HCT116 (cell line): Measurements from ENCODE around the gene GEMIN2. TPM values are rescaled to one million over a fixed set of nuclear protein-coding genes. Genes with fewer than 3 reads are reported as not detected.

Experiments used
- ATAC-seq: fragments of 200-7000 bp; cut with Tn5 transposase; 2 replicates; pipeline ENCODE4 v1.9.1; 2020; ENCODE audit warnings: mild to moderate bottlenecking, moderate library complexity
- BruUV-seq: library from RNA; stranded (reverse); fragments of 400-500 nt; replicated peaks from 2 replicates; lab custom pipeline; 2021; lab: Mats Ljungman, UMichigan
- CTCF ChIA-PET: fragments of 300-600 bp; sonication (Branson Sonifier 250); formaldehyde crosslinking; loops from one replicate; lab custom pipeline; 2021; ENCODE audit warnings: antibody characterized with exemption; lab: Charles Lee
- POLR2A ChIA-PET: fragments of 300-600, 350-600 bp; sonication (Branson Sonifier 250); formaldehyde crosslinking; loops from one replicate; lab custom pipeline; 2021; ENCODE audit warnings: antibody characterized with exemption; lab: Charles Lee
- RAD21 ChIA-PET, 2 experiments: fragments of 300-600 bp; sonication (Branson Sonifier 250); formaldehyde crosslinking; loops; one replicate each; lab custom pipeline; 2023; ENCODE audit warnings: low total read pairs in 2 of 2; ENCODE audit not compliant: uncharacterized antibody in 2 of 2, unreplicated experiment in 2 of 2, low non-redundant PET in 1 of 2; lab: Charles Lee
- DNase-seq: peaks from one replicate; pipeline ENCODE4 v3.0.0-alpha.2; 2010; ENCODE audit warnings: low read depth, low spot score
- H2AFZ ChIP-seq: fragments of 200-600 bp; shearing (Covaris generic), sonication (generic); 2 replicates; pipeline ENCODE4 v1.6.1; 2017; ENCODE audit warnings: low read depth, mixed run types, mixed read lengths, antibody characterized with exemption, low read length; ENCODE audit not compliant: poor library complexity, severe bottlenecking
- H3K27ac ChIP-seq: 2 replicates; pipeline ENCODE4 v1.5.1; 2012; ENCODE audit warnings: low read depth, low read length
- H3K27me3 ChIP-seq: fragments of 200-600 bp; sonication (generic); 2 replicates; pipeline ENCODE4 v1.6.1; 2016; ENCODE audit warnings: mixed run types, low read length, mixed read lengths; ENCODE audit not compliant: insufficient read depth
- H3K36me3 ChIP-seq, 2 experiments: fragments of 200-500 bp in 1 of 2; fragments of 200-600 bp in 1 of 2; sonication (Bioruptor generic) in 1 of 2; sonication (generic) in 1 of 2; 2 replicates each; pipeline versions ENCODE4 v1.5.1 to v1.6.1; 2014 to 2016; ENCODE audit warnings: low read length in 2 of 2, inconsistent platforms in 1 of 2, mixed read lengths in 1 of 2, mixed run types in 1 of 2; ENCODE audit not compliant: insufficient read depth in 2 of 2, control insufficient read depth in 1 of 2
- H3K4me1 ChIP-seq, 2 experiments: fragments of 200-600 bp in 1 of 2; sonication (generic) in 1 of 2; 2 replicates each; pipeline versions ENCODE4 v1.5.1 to v1.6.1; 2012 to 2017; ENCODE audit warnings: low read length in 2 of 2, inconsistent platforms in 1 of 2, mild to moderate bottlenecking in 1 of 2, mixed read lengths in 1 of 2, mixed run types in 1 of 2, moderate library complexity in 1 of 2; ENCODE audit not compliant: insufficient read depth in 2 of 2, control insufficient read depth in 1 of 2
- H3K4me2 ChIP-seq: fragments of 200-600 bp; sonication (generic); 2 replicates; pipeline ENCODE4 v1.6.1; 2017; ENCODE audit warnings: mixed run types, low read length, mixed read lengths
- H3K4me3 ChIP-seq, 2 experiments: fragments of 200-600 bp in 1 of 2; sonication (generic) in 1 of 2; replicated peaks in 1 of 2; 2 replicates each; pipeline ENCODE4 v1.5.1; 2011 to 2016; ENCODE audit warnings: low read length in 2 of 2, control low read depth in 1 of 2, low read depth in 1 of 2, mild to moderate bottlenecking in 1 of 2, mixed read lengths in 1 of 2, mixed run types in 1 of 2
- H3K79me2 ChIP-seq: fragments of 200-600 bp; sonication (generic); 2 replicates; pipeline ENCODE4 v1.6.1; 2017; ENCODE audit warnings: mild to moderate bottlenecking, mixed run types, low read length, moderate library complexity, mixed read lengths; ENCODE audit not compliant: insufficient read depth
- H3K9ac ChIP-seq: fragments of 200-600 bp; sonication (generic); 2 replicates; pipeline ENCODE4 v1.6.1; 2016; ENCODE audit warnings: low read length, mixed read lengths
- H3K9me2 ChIP-seq: fragments of 200-600 bp; sonication (generic), shearing (Covaris generic); 2 replicates; pipeline ENCODE4 v1.6.1; 2017; ENCODE audit warnings: mixed run types, mild to moderate bottlenecking, moderate library complexity; ENCODE audit not compliant: insufficient read depth
- H3K9me3 ChIP-seq, 2 experiments: fragments of 200-500 bp in 1 of 2; fragments of 200-600 bp in 1 of 2; sonication (Bioruptor generic) in 1 of 2; sonication (generic) in 1 of 2; 2 replicates each; pipeline ENCODE4 v1.6.1; 2014 to 2017; ENCODE audit warnings: low read length in 2 of 2, mixed read lengths in 2 of 2, inconsistent platforms in 1 of 2, low read depth in 1 of 2, mild to moderate bottlenecking in 1 of 2, mixed run types in 1 of 2, moderate library complexity in 1 of 2; ENCODE audit not compliant: control insufficient read depth in 1 of 2, insufficient read depth in 1 of 2
- H4K20me1 ChIP-seq: fragments of 200-600 bp; sonication (generic), shearing (Covaris generic); 2 replicates; pipeline ENCODE4 v1.6.1; 2017; ENCODE audit warnings: mixed run types, mild to moderate bottlenecking, moderate library complexity; ENCODE audit not compliant: insufficient read depth
- CTCF ChIP-seq, 3 experiments: fragments of 200-600 bp in 1 of 3; sonication (generic) in 1 of 3; IDR thresholded peaks in 2 of 3; conservative IDR thresholded peaks in 1 of 3; 2 replicates each; pipeline ENCODE4 v1.5.1; 2012 to 2017; ENCODE audit warnings: low read depth in 2 of 3, low read length in 2 of 3, antibody characterized with exemption in 1 of 3, borderline replicate concordance in 1 of 3, control low read depth in 1 of 3, mild to moderate bottlenecking in 1 of 3, mixed read lengths in 1 of 3, mixed run types in 1 of 3, moderate library complexity in 1 of 3; ENCODE audit not compliant: insufficient read depth in 1 of 3
- EGR1 ChIP-seq: IDR thresholded peaks from 2 replicates; pipeline ENCODE4 v1.6.1; 2012; ENCODE audit warnings: low read depth
- ELF1 ChIP-seq: IDR thresholded peaks from 2 replicates; pipeline ENCODE4 v1.6.1; 2012; ENCODE audit warnings: low read depth, borderline replicate concordance
- FOSL1 ChIP-seq: IDR thresholded peaks from 2 replicates; pipeline ENCODE4 v1.6.1; 2012; ENCODE audit warnings: low read depth
- JUND ChIP-seq: IDR thresholded peaks from 2 replicates; pipeline ENCODE4 v1.6.1; 2012
- MAX ChIP-seq: IDR thresholded peaks from 2 replicates; pipeline ENCODE4 v1.6.1; 2012
- POLR2A ChIP-seq: IDR thresholded peaks from 2 replicates; pipeline ENCODE4 v1.7.0; 2011; ENCODE audit warnings: borderline replicate concordance; ENCODE audit not compliant: insufficient read depth, insufficient read length; ENCODE audit errors: extremely low read depth
- RAD21 ChIP-seq: IDR thresholded peaks from 2 replicates; pipeline ENCODE4 v1.6.1; 2012; ENCODE audit warnings: low read depth, mild to moderate bottlenecking
- REST ChIP-seq: IDR thresholded peaks from 2 replicates; pipeline ENCODE4 v1.6.1; 2012; ENCODE audit warnings: low read depth
- SRF ChIP-seq: IDR thresholded peaks from 2 replicates; pipeline ENCODE4 v1.6.1; 2012; ENCODE audit warnings: low read depth
- TCF7L2 ChIP-seq: IDR thresholded peaks from 2 replicates; pipeline ENCODE4 v1.7.0; 2011; ENCODE audit warnings: borderline replicate concordance, inconsistent platforms; ENCODE audit not compliant: insufficient read depth, insufficient read length; ENCODE audit errors: extremely low read depth
- YY1 ChIP-seq: IDR thresholded peaks from 2 replicates; pipeline ENCODE4 v1.6.1; 2011; ENCODE audit warnings: low read length, low read depth, moderate library complexity, mild to moderate bottlenecking; ENCODE audit not compliant: insufficient replicate concordance; ENCODE audit errors: extremely low read depth
- ZBTB33 ChIP-seq: IDR thresholded peaks from 2 replicates; pipeline ENCODE4 v1.6.1; 2011; ENCODE audit warnings: mild to moderate bottlenecking, low read length, moderate library complexity; ENCODE audit not compliant: insufficient replicate concordance; ENCODE audit errors: extremely low read depth
- ZFX ChIP-seq: fragments of 450-650 bp; IDR thresholded peaks from 2 replicates; pipeline ENCODE4 v1.6.1; 2017
- intact Hi-C: fragments of 100-400 bp; cut with micrococcal nuclease; formaldehyde crosslinking; loops from 2 replicates; pipeline ENCODE4 v1.10.0; 2022
- total RNA-seq: library from RNA; stranded (reverse); gene quantifications from one replicate; pipeline ENCODE4 v1.2.1, GENCODE V29; 2021; ENCODE audit not compliant: unreplicated experiment

The GEMIN2 gene
- total RNA-seq, 1 experiment from 2014 or later, result 27.3 TPM

GRCh38 chr14:39087493-39087892 is 26.6 kb upstream of the GEMIN2 start:
- CTCF ChIA-PET, result no interaction called here
- TF ChIP-seq RAD21 (no peak), SRF (no peak), ZFX (no peak), POLR2A (no peak), ZBTB33 (no peak), REST (no peak), ELF1 (no peak), FOSL1 (no peak), MAX (no peak), TCF7L2 (no peak), CTCF (IDR thresholded peaks at IDR 0.05 in 2 of 3, conservative IDR thresholded peaks at IDR 0.05 in 1 of 3; ENCODE audit: borderline replicate concordance in 1 of 3, insufficient read depth in 1 of 3, low read depth in 2 of 3, low read length in 2 of 3) (no peak), YY1 (no peak), JUND (no peak), EGR1 (no peak)
- Histone ChIP-seq H3K4me2 (no peak overlapping the region), H3K9me2 (no peaks in the 10 kb centered on the region), H3K4me3 (no peak overlapping the region), H3K27me3 (no peaks in the 10 kb centered on the region), H3K9ac (no peak overlapping the region), H3K9me3 (no peaks in the 10 kb centered on the region), H3K36me3 (peaks cover 34 to 51% of the 10 kb centered on the region in 2 experiments), H3K79me2 (peaks cover 4% of the 10 kb centered on the region; the same call in 1 of the 2 replicates), H3K4me1 (no peaks in the 10 kb centered on the region), H2AFZ (no peak overlapping the region), H4K20me1 (no peaks in the 10 kb centered on the region), H3K27ac (no peak overlapping the region)
- no peak for ATAC-seq
- no peak for DNase-seq
- intact Hi-C loops, result no loop called here
- BruUV-seq, result no TSS peak
- POLR2A ChIA-PET, result no interaction called here
- RAD21 ChIA-PET, result no interaction called here
